NT2/D1 (cell line): Measurements from ENCODE around the gene CDYL.

Experiments
- SUZ12 ChIP-seq: IDR thresholded peaks from 2 replicates; pipeline ENCODE4 v1.6.1; 2011; ENCODE audit not compliant: insufficient read length, insufficient read depth; ENCODE audit errors: extremely low read depth
- YY1 ChIP-seq: IDR thresholded peaks from 2 replicates; pipeline ENCODE4 v1.6.1; 2011; ENCODE audit not compliant: insufficient read length, insufficient read depth

DNA sequence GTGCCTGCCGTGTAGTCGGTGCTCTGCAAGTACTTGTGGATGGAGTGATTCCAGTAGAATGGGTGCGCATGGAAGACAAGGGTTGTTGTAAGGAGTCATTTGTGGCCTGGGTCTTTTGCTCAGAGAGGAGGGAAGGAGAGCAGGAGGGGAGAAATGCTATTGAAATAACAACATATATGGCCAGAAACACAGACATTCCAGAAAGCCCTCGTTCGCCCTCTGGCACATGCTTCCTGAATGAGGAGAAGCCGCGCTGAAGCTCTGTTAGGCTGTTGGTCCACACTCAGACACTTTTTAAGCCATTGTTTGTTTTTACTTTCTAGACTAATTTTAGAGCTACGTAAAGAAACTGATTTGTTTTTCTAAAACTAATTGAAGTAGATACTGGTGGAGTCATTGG lies 120.2 kb downstream of the CDYL start:
- no peak for TF ChIP-seq YY1
- TF ChIP-seq SUZ12, result no peak
